BLaER1 (cell line): Measurements from ENCODE around the gene TEFM.

Experiments
- H3K27ac ChIP-seq: shearing (Covaris generic); formaldehyde crosslinking; 2 replicates; pipeline ENCODE4 v1.8.1; 2022
- H3K27me3 ChIP-seq: shearing (Covaris generic); formaldehyde crosslinking; 2 replicates; pipeline ENCODE4 v1.8.1; 2022
- H3K36me3 ChIP-seq: shearing (Covaris generic); formaldehyde crosslinking; 2 replicates; pipeline ENCODE4 v1.8.1; 2022
- H3K4me1 ChIP-seq: shearing (Covaris generic); formaldehyde crosslinking; 2 replicates; pipeline ENCODE4 v1.8.1; 2022
- H3K4me2 ChIP-seq: shearing (Covaris generic); formaldehyde crosslinking; 2 replicates; pipeline ENCODE4 v1.8.1; 2022
- H3K4me3 ChIP-seq: shearing (Covaris generic); formaldehyde crosslinking; 2 replicates; pipeline ENCODE4 v1.8.1; 2022
- H3K9ac ChIP-seq: shearing (Covaris generic); formaldehyde crosslinking; 2 replicates; pipeline ENCODE4 v1.8.1; 2022
- H3K9me3 ChIP-seq: shearing (Covaris generic); formaldehyde crosslinking; 2 replicates; pipeline ENCODE4 v1.8.1; 2022
- H4K20me1 ChIP-seq: shearing (Covaris generic); formaldehyde crosslinking; 2 replicates; pipeline ENCODE4 v1.8.1; 2022
- Cebpa-rat ChIP-seq: shearing (Covaris generic); IDR thresholded peaks from 2 replicates; pipeline ENCODE4 v1.8.1; 2022

The TEFM gene

DNA sequence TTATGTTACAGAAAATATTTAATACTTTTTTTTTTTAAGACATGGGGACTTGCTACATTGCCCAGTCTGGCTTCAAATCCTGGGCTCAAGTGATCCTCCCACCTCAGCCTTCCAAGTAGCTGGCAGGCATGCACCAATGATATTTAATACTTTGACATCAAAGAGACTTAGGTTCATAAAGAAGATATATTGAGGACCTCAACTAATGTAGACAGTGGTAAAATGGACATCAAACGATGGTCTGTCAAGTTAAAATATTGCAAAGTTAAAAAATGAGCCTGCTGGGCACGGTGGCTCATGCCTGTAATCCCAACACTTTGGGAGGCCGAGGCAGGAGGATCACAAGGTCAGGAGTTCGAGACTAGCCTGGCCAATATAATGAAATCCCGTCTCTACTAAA lies 8.7 kb downstream of the TEFM start:
- no peak overlapping the region for H3K27ac ChIP-seq
- no peak overlapping the region for H3K4me3 ChIP-seq
- peaks cover 81% of the 10 kb centered on the region for H3K36me3 ChIP-seq
- H3K4me2 ChIP-seq = no peak overlapping the region
- H3K27me3 ChIP-seq = no peaks in the 10 kb centered on the region
- no peak overlapping the region for H3K9ac ChIP-seq
- 0 out of 2 replicates have a peak, but pooled peaks cover 10% of the 10 kb centered on the region for H4K20me1 ChIP-seq
- H3K4me1 ChIP-seq = peaks cover 10% of the 10 kb centered on the region; the same call in 1 of the 2 replicates
- no peak for TF ChIP-seq Cebpa-rat
- H3K9me3 ChIP-seq = no peaks in the 10 kb centered on the region

GRCh38 chr17:30894236-30894635 lies 11.8 kb downstream of the TEFM start:
- Histone ChIP-seq H3K4me2 (no peak overlapping the region), H4K20me1 (no peaks in the 10 kb centered on the region), H3K9ac (no peak overlapping the region), H3K27ac (no peak overlapping the region), H3K36me3 (peaks cover 80% of the 10 kb centered on the region), H3K9me3 (no peaks in the 10 kb centered on the region), H3K4me1 (peaks cover 10% of the 10 kb centered on the region; the same call in 1 of the 2 replicates), H3K4me3 (no peak overlapping the region), H3K27me3 (no peaks in the 10 kb centered on the region)
- no peak for TF ChIP-seq Cebpa-rat

- Histone ChIP-seq H3K27me3 (no peaks in the 10 kb centered on the region), H3K4me1 (no peaks in the 10 kb centered on the region), H3K36me3 (peaks cover 92% of the 10 kb centered on the region), H3K4me3 (no peak overlapping the region), H3K9me3 (no peaks in the 10 kb centered on the region), H3K9ac (no peak overlapping the region), H3K4me2 (no peak overlapping the region), H3K27ac (no peak overlapping the region), H4K20me1 (no peaks in the 10 kb centered on the region)
- no peak for TF ChIP-seq Cebpa-rat
These were observed 19.9 kb downstream of the TEFM start for GRCh38 chr17:30886187-30886586.

GRCh38 chr17:30869005-30869404 lies 37.0 kb downstream of the TEFM start:
- H3K36me3 ChIP-seq = peaks cover 95% of the 10 kb centered on the region
- no peak overlapping the region for H3K4me2 ChIP-seq
- no peaks in the 10 kb centered on the region for H4K20me1 ChIP-seq
- H3K27ac ChIP-seq = no peak overlapping the region
- H3K4me3 ChIP-seq = no peak overlapping the region
- TF ChIP-seq Cebpa-rat = no peak
- H3K9ac ChIP-seq = no peak overlapping the region
- H3K4me1 ChIP-seq = no peaks in the 10 kb centered on the region
- no peaks in the 10 kb centered on the region for H3K9me3 ChIP-seq
- no peaks in the 10 kb centered on the region for H3K27me3 ChIP-seq

DNA sequence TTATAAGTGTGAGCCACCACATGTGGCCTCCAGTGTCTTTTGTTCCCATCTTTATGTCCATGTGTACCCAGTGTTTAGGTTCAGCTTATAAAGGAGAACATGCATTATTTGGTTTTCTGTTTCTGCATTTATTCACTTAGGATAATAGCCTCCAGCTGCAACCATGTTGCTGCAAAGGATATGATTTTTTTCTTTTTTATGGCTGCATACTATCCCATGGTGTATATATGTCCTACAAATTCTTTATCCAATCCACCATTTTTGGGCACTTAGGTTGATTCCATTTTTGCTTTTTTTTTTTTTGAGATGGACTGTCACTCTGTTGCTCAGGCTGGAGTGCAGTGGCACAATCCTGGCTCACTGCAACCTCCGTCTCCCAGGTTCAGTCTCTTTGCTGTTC lies 41.4 kb downstream of the TEFM start:
- Histone ChIP-seq H3K36me3 (peaks cover 95% of the 10 kb centered on the region), H3K4me1 (no peaks in the 10 kb centered on the region), H3K27me3 (no peaks in the 10 kb centered on the region), H3K27ac (no peak overlapping the region), H3K4me2 (no peak overlapping the region), H3K9me3 (no peaks in the 10 kb centered on the region), H4K20me1 (no peaks in the 10 kb centered on the region), H3K9ac (no peak overlapping the region), H3K4me3 (no peak overlapping the region)
- TF ChIP-seq Cebpa-rat = no peak

GRCh38 chr17:30858556-30859250 lies 47.3 kb downstream of the TEFM start:
- Histone ChIP-seq H3K9me3 (no peaks in the 10 kb centered on the region), H4K20me1 (no peaks in the 10 kb centered on the region), H3K4me2 (no peak overlapping the region), H3K9ac (no peak overlapping the region), H3K36me3 (peaks cover 96% of the 10 kb centered on the region), H3K4me3 (no peak overlapping the region), H3K27ac (no peak overlapping the region), H3K4me1 (no peaks in the 10 kb centered on the region), H3K27me3 (no peaks in the 10 kb centered on the region)
- TF ChIP-seq Cebpa-rat = no peak

- H3K4me3 ChIP-seq = no peak overlapping the region
- peaks cover 1% of the 10 kb centered on the region; the same call in 1 of the 2 replicates for H3K4me1 ChIP-seq
- H3K9me3 ChIP-seq = 0 out of 2 replicates have a peak, but pooled peaks cover 4% of the 10 kb centered on the region
- peaks cover 91% of the 10 kb centered on the region for H3K36me3 ChIP-seq
- no peak overlapping the region for H3K27ac ChIP-seq
- no peak overlapping the region for H3K9ac ChIP-seq
- TF ChIP-seq Cebpa-rat = no peak
- no peaks in the 10 kb centered on the region for H4K20me1 ChIP-seq
- H3K27me3 ChIP-seq = no peaks in the 10 kb centered on the region
- no peak overlapping the region for H3K4me2 ChIP-seq
These were observed 51.9 kb downstream of the TEFM start for GRCh38 chr17:30854146-30854545.
